ENCODE measurements around the gene ADGRG1.
"Not testable (repeated sequence)": the region's sequence is repeated elsewhere in the genome, so short reads cannot be mapped to it uniquely, and the experiment has no call there.

ADGRG1 gene

DNA sequence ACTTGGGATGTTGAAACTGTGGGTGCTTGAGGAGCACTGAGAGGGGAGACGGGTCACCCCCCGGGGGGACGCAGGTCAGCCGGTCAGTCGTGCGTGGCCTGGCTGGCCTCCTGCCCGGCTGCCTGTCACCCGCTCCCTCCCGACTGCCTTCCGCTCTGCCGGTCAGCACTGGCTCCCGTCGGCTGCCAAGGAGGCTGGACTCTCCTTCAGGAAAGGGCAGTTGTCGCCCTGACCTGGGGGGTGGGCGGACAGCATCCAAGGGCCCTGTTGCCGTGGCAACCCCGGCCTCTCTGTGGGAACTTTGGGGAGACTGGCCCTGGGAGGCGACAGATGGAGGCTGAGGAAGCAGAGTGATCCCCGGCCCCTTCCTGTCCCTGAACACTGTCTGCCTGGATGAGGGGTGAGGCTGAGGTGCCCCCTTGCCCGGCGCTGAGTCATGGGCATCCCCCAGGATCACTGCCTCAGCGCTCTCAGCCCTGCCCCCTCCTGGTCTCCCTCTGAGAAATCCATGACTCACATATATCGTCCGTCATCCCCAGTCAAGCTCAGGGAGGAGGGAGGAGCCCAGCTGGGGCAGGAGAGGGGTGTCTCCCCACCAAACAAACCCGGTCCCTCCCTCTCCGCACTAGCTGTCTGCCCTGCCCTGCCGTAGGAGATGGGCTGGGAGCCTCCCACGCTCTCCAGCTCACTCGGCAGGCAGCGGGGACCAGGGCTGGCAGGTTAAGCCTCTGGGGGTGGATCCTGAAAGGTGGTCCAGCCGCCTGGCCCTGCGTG, at the start of gene ADGRG1:
Gene ADGRG1 (plus strand): TSS at position 623 of the 774 bp plus-strand sequence. CDS start 21,658 bp downstream, outside the sequence.
- intact Hi-C loops (cut with DNase I) = no loop called here
- peak; percentile 59 to 96 (median 69) for DNase-seq

DNA sequence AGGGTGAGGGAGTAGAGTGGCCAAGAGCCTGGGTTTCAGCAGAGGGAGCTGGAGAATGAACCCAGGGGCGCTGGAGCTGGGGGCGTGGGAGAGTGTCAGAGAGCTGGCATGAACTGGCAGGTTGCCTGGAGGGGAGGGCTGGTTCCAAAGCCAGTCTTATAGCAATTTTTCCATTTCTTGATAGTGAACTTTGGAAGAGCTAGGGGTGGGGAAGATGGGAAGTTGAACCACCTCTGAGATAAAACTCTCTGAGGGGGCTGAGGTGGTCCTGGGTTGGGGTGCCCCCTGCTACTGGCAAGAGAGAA, 49.1 kb upstream of the ADGRG1 start:
- peak in 1 of 10 donors; percentile 41 for DNase-seq
- intact Hi-C loops (cut with DNase I) = loop anchor here (10.0 kb wide), 1 partner anchor 295 kb away; no protein-coding TSS in a partner anchor

DNA sequence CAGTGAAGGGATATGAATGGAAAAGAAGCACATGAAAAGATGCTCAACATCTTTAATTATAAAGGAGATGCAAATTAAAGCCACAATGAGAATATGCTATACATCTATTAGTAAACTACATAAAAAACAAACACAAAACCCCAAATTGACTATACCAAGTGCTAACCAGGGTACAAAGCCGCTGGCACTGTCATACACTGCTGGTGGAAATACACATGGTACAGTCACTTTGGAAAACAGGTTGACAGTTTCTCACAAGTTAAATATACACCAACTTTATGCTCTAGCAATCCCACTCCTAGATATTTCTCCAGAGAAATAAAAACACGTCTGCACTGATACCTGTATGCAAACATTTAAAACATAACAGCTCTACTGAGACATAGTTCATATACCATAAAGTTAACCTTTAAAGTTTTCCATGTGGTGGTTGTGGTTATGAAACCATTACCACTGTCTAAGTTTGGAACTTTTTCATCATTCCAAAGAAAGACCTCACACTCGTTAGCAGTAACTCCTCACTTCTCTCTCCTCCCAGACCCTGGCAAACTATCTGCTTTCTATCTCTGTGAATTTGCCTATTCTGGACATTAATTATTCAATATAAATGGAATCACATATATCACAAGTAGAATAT, 43.3 kb upstream of the ADGRG1 start:
- no peak for DNase-seq
- intact Hi-C loops (cut with DNase I) = no loop called here

DNA sequence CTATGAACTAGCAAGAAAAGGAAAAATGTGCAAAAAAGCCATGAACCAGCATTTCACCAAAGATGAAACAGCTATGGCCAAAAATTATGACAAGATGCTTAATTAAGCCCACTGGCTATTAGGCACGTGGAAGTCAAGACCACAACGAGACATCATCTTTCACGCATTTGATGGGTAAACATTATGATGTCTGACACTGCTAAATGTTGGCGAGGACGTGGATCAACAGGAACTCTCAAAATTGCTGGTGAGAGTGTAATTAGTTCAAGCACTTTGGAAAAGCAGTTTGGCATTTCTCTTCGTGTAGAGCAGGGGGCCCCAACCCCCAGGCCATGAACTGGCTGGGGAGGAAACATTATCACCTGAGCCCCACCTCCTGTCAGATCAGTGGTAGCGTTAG, 39.6 kb upstream of the ADGRG1 start:
- no peak for DNase-seq
- intact Hi-C loops (cut with DNase I) = no loop called here

DNA sequence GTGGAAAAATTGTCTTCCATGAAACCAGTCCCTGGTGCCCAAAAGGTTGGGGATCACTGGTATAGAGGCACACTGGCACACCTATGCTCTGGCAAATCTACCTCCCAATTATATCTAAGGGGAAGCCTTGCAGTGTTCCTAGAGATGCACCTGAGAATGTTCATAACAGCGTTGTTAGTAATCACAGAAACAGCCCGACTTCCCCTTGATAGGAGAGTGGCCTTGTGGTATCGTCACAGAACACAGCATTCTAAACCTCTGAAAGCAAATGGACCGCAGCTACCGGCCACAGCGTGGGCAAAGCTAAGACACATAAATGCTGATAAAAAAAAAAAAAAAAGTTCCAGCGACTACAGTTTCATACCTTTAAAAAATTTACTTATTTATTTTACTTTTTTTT, 39.1 kb upstream of the ADGRG1 start:
- no peak for DNase-seq
- intact Hi-C loops (cut with DNase I) = no loop called here

DNA sequence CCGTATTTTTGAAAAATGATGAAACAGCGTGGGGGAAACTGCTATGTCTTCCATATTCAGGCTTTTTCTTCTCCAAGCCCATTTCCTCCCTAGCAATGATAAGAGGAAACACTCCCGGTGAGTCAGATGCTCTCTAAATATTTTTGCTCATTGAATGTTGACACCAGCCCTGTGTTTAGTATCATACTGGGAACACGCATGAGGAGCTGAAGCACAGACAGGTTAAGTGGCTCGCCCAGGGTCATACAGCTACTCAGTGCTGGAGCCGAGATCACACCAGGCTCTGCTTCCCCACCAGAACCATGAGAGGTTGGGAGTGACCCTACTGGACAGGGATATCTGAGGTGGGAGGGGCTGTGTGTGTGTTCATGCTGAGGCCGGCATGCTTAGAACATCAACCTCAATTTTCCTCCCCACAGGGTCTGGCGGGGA, 37.8 kb upstream of the ADGRG1 start:
- peak in 1 of 10 donors; percentile 32 for DNase-seq
- intact Hi-C loops (cut with DNase I) = loop anchor here (1.0 kb wide), 2 partner anchors 59 to 130 kb away; no protein-coding TSS in a partner anchor

DNA sequence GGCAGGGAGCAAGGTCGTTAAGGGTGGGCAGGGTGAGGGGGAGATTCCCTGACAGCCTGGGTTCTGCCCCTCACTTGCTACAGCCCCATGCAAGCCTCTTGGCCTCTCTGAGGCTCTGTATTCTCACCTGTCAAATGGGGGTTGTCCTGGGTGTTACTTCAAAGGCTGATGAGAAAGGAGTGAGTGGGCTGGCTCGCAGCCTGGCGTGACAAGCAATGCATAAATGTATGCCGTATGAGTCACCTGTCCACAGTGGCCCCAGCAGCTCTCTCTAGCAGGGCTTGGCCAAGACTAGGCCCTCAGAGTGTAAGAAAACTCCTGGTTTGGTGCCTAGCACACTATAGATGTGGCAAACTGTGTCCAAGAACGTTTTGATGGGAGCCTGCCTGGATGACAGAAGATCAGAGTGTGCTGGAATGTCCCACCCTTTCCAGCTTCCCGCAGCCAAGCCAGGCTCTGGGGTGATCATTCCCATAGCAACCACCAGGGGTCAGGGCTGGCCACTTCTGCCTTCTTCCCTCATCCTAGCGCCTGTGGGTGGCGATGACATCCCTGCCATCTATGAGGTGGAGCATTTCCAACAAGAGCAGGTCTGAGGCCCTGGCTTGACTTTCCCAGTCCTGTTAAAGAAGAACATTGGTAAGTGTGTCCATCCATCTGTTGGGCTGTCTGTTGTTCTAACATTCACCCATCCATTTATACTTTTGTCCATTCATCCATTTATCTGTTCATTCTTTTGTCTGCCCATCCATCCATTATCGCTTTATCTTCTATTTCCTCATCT, 37.2 kb upstream of the ADGRG1 start:
- peak; percentile 30 to 94 (median 70) for DNase-seq
- intact Hi-C loops (cut with DNase I) = loop anchor here (1.0 kb wide), 2 partner anchors 58 to 129 kb away; no protein-coding TSS in a partner anchor

DNA sequence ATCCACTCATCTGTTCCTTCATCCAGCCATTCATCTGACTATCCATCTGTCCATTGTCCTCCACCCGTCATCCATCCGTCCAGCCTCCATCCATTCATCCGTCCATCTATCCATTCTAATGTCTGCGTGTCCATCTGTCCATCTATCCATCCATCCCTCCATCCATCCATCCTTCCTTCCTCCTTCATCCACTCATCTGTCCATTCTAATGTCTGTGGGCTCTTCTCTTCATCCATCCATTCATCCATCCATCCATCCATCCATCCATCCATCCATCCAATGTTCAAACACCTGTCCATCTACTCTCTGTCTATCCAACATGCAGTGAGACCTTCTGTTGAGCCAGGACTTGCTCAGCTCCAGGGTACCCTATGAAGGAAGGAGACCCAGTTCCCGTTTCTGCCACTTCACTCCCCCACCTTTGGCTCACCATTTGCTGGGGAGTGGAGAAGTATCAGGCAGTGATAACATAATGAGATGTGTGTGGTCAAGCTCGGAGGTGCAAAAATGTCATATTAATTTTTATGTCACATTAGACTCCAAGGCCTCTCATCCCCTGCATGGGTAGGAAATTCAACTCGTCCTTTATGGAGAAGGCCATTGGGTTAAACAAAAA, 36.5 kb upstream of the ADGRG1 start:
- DNase-seq = no peak
- intact Hi-C loops (cut with DNase I) = loop anchor here (1.0 kb wide), 2 partner anchors 57 to 128 kb away; no protein-coding TSS in a partner anchor

DNA sequence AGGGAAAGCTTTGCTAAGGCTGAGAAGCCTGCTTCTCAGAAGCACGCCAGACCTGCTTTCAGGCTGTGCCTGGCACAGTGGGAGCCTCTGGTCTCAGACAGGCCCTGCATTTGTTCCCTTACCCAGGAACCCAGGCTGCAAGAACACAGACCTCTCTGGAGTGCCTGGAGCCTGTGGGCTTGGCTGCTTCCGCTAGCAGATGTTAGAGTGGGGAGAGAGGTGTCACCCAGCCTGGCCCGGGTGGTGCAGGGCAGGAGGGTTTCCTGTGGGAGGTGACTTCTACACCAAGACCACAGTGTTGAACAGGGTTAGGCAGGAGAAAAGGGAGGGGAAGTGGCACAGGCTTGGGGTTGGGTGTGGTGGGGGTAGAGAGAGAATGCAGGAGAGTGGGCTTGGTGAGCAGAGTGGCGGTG, 35.8 kb upstream of the ADGRG1 start:
- peak in 1 of 10 donors; percentile 77 for DNase-seq
- intact Hi-C loops (cut with DNase I) = no loop called here

DNA sequence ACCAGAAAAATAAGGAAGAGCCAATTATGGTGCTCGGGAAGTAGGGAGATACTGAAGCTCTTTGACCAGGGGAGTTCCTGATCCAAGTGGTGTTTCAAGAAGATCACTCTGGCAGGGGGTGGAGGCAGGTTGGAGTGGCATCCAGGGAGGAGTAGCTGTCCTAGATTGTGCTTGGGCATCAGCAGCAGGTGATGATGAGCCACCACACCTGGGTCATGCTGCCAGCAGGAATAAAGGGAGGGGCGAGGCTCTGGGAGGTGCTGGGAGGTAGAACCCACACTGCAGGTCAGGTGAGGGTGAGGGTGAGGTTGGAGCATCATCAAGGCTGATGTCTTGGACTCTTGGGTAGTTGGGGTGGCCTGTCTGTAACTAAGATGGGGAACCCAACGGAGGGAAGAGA, 35.4 kb upstream of the ADGRG1 start:
- intact Hi-C loops (cut with DNase I) = no loop called here
- no peak for DNase-seq

DNA sequence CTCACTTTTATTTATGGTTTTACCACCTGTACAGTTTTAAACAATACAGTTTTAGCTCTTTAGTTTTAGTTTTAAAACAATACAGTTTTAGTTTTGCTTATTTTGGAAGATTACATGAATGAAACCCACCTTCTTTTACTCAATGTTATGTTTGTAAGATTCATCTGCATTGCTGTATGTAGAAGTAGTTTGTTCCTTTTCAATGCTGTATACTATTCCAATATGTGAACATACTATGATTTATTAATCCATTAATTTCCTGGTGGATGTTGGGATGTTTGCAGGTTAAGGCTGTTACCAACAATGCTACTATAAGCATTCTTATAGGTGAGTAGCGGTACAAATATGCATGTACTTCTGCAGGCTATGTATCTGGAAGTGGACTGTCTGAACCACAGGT, 34.4 kb upstream of the ADGRG1 start:
- intact Hi-C loops (cut with DNase I) = no loop called here
- no peak for DNase-seq

DNA sequence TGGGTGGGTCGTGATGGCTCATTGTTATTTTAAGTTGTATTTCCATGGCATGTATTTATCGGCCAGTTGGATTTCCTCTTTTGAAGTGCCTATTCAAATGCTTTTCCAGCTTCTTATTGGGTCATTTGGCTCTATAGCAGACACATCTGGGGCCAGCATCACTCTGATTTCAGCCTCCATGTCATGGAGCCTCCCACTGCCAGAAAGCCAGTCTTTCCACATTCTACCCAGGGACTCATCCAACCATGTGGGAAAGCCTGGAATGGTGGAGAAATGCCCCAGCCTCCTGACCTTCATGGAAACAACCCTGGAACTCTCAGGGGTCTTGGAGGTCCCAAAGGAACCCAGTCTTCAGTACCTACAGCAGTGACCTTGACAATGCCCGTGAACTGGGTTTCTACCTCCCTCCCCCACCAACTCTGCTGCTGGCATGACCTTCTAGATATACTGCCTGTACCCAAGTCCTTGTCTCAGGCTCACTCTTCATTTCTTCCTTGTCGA, 33.8 kb upstream of the ADGRG1 start:
- no peak for DNase-seq
- intact Hi-C loops (cut with DNase I) = no loop called here

DNA sequence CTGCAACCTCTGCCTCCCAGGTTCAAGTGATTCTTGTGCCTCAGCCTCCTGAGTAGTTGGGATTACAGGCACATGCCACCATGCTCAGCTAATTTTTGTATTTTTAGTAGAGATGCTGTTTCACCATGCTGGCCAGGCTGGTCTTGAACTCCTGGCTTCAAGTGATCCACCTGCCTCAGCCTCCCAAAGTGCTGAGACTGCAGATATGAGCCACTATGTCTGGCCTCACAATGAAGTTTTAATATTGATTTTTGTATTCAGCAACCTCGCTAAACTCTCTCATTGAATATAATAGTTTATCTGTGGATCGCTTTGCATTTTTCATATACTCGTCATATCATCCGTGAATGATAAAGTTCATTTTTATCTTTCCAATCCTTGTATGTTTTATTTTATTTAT, 32.2 kb upstream of the ADGRG1 start:
- DNase-seq; intact Hi-C loops (cut with DNase I): not testable (repeated sequence)

DNA sequence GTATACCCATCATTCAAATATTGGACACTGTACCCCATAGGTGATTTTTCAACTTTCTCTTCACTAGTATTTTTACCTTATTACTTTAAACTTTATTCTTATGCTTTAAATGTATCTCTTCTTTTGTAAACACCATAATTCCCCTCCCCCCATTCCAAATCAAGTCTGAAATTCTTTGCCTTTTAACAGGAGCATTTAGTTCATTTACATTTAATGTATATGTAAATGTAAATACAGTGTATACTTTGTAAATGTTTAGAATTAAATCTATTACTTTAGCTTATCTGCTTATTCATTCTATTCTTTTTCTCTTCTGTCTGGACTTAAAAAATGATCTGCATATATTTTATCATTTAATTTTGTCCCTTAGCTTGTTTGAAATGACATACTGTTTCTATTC, 30.0 kb upstream of the ADGRG1 start:
- intact Hi-C loops (cut with DNase I) = no loop called here
- no peak for DNase-seq

DNA sequence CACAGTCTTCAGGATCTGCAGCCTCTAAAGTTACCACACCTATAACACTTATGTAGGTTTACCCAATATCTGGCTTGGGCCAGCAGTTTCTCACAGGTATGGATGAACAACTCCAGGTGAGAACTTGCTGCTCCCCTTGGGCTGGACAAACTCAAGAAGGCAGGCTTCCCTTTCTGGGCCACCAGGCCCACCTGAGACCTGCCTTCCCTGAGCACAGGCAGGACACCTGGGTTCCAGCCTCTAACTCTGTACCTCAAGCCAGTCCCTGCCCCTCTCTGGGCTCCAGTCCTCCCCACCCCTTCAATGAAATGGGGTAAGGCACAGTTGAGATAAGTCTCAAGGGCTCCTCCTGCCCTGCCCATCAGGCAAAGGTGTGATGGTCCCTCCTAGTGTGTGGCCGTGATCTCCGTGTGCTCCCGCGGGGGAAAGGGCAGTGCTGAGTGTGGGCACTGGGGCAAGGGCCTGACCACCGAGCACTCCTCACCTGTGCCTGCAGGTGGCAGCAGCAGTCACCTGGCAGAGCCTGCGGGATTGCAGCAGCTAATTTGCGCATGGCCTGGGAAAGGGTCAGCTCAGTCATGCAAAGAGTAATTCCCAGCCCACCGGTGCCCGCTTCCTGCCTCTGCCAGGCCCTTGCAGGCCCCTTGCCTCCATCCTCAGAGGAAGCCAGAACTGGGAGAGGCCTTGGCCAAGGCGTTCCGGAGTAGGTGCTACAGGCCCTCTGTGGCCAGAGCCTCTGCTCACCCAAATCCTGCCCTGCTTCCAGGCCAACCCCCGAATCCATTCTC, 28.2 kb upstream of the ADGRG1 start:
- peak in 4 of 10 donors; percentile 37 to 92 (median 62) for DNase-seq

DNA sequence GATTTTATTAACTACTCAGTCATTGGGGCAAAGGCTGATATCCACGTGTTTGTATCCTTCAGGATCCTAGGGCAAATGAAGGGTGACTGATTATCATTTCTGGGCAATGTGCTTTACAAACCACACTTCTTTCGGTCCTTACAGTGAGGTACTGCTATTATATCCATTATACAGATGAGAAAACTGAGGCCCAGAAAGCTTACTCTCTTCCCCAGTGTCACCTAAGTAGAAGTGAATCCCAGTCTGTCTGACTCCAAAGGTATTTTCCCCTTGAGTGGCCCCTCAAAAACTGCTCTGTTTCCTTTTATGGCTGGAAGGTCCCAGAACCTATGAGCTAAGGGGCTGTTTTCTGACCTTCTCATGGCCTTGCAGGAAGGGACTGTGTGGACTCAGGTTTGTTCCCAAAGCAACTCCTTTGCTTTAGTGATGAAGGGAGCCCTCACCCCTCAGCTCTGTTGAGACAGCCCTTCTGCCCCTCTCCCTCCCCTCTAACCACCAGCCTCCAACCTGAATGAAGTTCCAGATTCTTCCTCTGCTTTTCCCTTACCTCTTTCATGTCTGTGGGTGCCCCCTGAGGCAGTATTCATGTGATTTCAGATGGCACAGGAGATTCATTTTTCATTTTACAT, 27.4 kb upstream of the ADGRG1 start:
- DNase-seq = no peak
- intact Hi-C loops (cut with DNase I) = loop anchor here (2.0 kb wide), 1 partner anchor 48 kb away; no protein-coding TSS in a partner anchor

More for the DNA sequence above, 28.2 kb upstream of the ADGRG1 start:
- intact Hi-C loops (cut with DNase I) = loop anchor here (2.0 kb wide), 1 partner anchor 49 kb away; no protein-coding TSS in a partner anchor

DNA sequence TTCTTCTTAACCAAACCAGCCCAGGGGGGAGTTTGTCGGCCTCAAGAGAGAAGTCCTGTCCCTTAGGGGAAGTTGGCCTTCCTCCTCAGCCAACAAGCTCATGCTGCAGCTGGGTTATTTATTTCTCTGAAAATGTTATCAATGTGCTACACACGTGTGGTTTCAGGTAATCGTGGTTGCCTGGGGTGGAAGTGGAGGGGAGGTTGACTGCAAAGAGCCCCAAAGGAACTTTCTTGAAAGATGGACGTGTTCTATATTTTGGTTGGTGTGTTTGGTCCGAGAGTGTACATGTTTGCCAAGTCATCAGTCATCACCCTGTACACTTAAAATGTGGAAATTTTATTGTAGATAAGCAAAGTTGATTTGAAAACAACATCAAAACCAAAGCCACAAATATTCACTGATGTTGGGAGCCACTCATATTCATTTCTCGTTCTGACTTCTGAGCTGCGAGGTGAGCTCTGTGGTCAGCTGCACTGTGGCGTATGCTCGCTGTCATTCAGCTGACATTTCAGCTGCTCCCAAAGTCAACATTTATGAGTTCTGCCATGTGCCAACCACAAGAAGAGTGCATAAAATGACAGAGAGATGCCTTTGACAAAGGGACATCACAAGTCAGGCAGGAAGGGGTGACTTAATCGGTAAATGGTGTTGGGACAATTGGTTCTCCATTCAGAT, 26.5 kb upstream of the ADGRG1 start:
- intact Hi-C loops (cut with DNase I) = loop anchor here (2.0 kb wide), 1 partner anchor 47 kb away; no protein-coding TSS in a partner anchor
- DNase-seq = no peak
